HEK293 (cell line): ENCODE measurements around the gene IER2.

ENCODE experiments used
- BCL11A ChIP-seq: fragments of 450-650 bp; formaldehyde crosslinking; IDR thresholded peaks from 2 replicates; pipeline ENCODE4 v1.5.1; 2016; ENCODE audit warnings: low read depth, missing biosample characterization, missing genetic modification characterization
- CTCF ChIP-seq: fragments of 450-650 bp; formaldehyde crosslinking; IDR thresholded peaks from 2 replicates; pipeline ENCODE4 v1.5.1; 2016; ENCODE audit warnings: missing biosample characterization, missing genetic modification characterization
- GLIS2 ChIP-seq: fragments of 450-650 bp; formaldehyde crosslinking; IDR thresholded peaks from 2 replicates; pipeline ENCODE4 v1.5.1; 2016; ENCODE audit warnings: missing biosample characterization, missing genetic modification characterization
- KLF8 ChIP-seq: fragments of 450-650 bp; formaldehyde crosslinking; IDR thresholded peaks from 2 replicates; pipeline ENCODE4 v1.5.1; 2016; ENCODE audit warnings: missing biosample characterization, missing genetic modification characterization
- MZF1 ChIP-seq: fragments of 450-650 bp; formaldehyde crosslinking; IDR thresholded peaks from 2 replicates; pipeline ENCODE4 v1.5.1; 2017; ENCODE audit warnings: missing biosample characterization, missing genetic modification characterization, borderline replicate concordance
- OVOL3 ChIP-seq: fragments of 450-650 bp; formaldehyde crosslinking; IDR thresholded peaks from 2 replicates; pipeline ENCODE4 v1.5.1; 2016; ENCODE audit warnings: missing biosample characterization, missing genetic modification characterization
- PBX3 ChIP-seq: sonication (generic); formaldehyde crosslinking; IDR thresholded peaks from 2 replicates; pipeline ENCODE4 v1.8.1; 2022; ENCODE audit warnings: mild to moderate bottlenecking, moderate library complexity, missing genetic modification reagents
- SP3 ChIP-seq: fragments of 450-650 bp; formaldehyde crosslinking; IDR thresholded peaks from 2 replicates; pipeline ENCODE4 v1.5.1; 2016; ENCODE audit warnings: missing biosample characterization, missing genetic modification characterization
- TCF7L2 ChIP-seq: IDR thresholded peaks from 2 replicates; pipeline ENCODE4 v1.6.1; 2011; ENCODE audit warnings: low read depth, mild to moderate bottlenecking, inconsistent platforms, low read length, moderate library complexity, borderline replicate concordance
- ZBTB21 ChIP-seq: fragments of 450-650 bp; formaldehyde crosslinking; IDR thresholded peaks from 2 replicates; pipeline ENCODE4 v1.5.1; 2017; ENCODE audit warnings: missing biosample characterization, missing genetic modification characterization
- ZBTB48 ChIP-seq: fragments of 450-650 bp; formaldehyde crosslinking; IDR thresholded peaks from 2 replicates; pipeline ENCODE4 v1.5.1; 2016; ENCODE audit warnings: missing biosample characterization, missing genetic modification characterization
- ZFP69B ChIP-seq: fragments of 450-650 bp; formaldehyde crosslinking; IDR thresholded peaks from 2 replicates; pipeline ENCODE4 v1.5.1; 2016; ENCODE audit warnings: missing biosample characterization, missing genetic modification characterization
- ZNF140 ChIP-seq: fragments of 450-650 bp; formaldehyde crosslinking; IDR thresholded peaks from 2 replicates; pipeline ENCODE4 v1.5.1; 2016; ENCODE audit warnings: missing biosample characterization, missing genetic modification characterization
- ZNF2 ChIP-seq: fragments of 450-650 bp; formaldehyde crosslinking; IDR thresholded peaks from 2 replicates; pipeline ENCODE4 v1.5.1; 2016; ENCODE audit warnings: missing biosample characterization, missing genetic modification characterization
- ZNF223 ChIP-seq: fragments of 450-650 bp; formaldehyde crosslinking; IDR thresholded peaks from 2 replicates; pipeline ENCODE4 v1.5.1; 2016; ENCODE audit warnings: missing biosample characterization, missing genetic modification characterization
- ZNF366 ChIP-seq: fragments of 450-650 bp; formaldehyde crosslinking; conservative IDR thresholded peaks from 2 replicates; pipeline ENCODE4 v1.5.1; 2016; ENCODE audit warnings: missing biosample characterization, missing genetic modification characterization
- ZNF433 ChIP-seq: fragments of 450-650 bp; formaldehyde crosslinking; IDR thresholded peaks from 2 replicates; pipeline ENCODE4 v1.5.1; 2016; ENCODE audit warnings: missing biosample characterization, missing genetic modification characterization, low read depth
- ZNF544 ChIP-seq: fragments of 450-650 bp; formaldehyde crosslinking; IDR thresholded peaks from 2 replicates; pipeline ENCODE4 v1.5.0; 2017; ENCODE audit warnings: missing biosample characterization, missing genetic modification characterization
- ZNF555 ChIP-seq: fragments of 450-650 bp; formaldehyde crosslinking; conservative IDR thresholded peaks from 2 replicates; pipeline ENCODE4 v1.5.1; 2017; ENCODE audit warnings: missing biosample characterization, mild to moderate bottlenecking, missing genetic modification characterization, inconsistent platforms
- ZNF629 ChIP-seq: fragments of 450-650 bp; formaldehyde crosslinking; IDR thresholded peaks from 2 replicates; pipeline ENCODE4 v1.5.1; 2017; ENCODE audit warnings: missing biosample characterization, missing genetic modification characterization
- ZNF76 ChIP-seq: fragments of 450-650 bp; formaldehyde crosslinking; IDR thresholded peaks from 2 replicates; pipeline ENCODE4; 2016; ENCODE audit warnings: low read depth, missing biosample characterization, missing genetic modification characterization, borderline replicate concordance
- ZNF776 ChIP-seq: fragments of 450-650 bp; formaldehyde crosslinking; IDR thresholded peaks from 2 replicates; pipeline ENCODE4 v1.5.0; 2017; ENCODE audit warnings: missing biosample characterization, missing genetic modification characterization, borderline replicate concordance
- ZNF785 ChIP-seq: fragments of 450-650 bp; formaldehyde crosslinking; IDR thresholded peaks from 2 replicates; pipeline ENCODE4 v1.5.1; 2016; ENCODE audit warnings: missing biosample characterization, missing genetic modification characterization
- ZSCAN23 ChIP-seq: fragments of 450-650 bp; formaldehyde crosslinking; IDR thresholded peaks from 2 replicates; pipeline ENCODE4 v1.5.1; 2016; ENCODE audit warnings: missing biosample characterization, missing genetic modification characterization
- ZXDB ChIP-seq: fragments of 450-650 bp; formaldehyde crosslinking; IDR thresholded peaks from 2 replicates; pipeline ENCODE4 v1.5.1; 2016; ENCODE audit warnings: missing biosample characterization, missing genetic modification characterization
- TF ChIP-seq, protein P1 (sequence below): fragments of 450-650 bp; formaldehyde crosslinking; IDR thresholded peaks from 2 replicates; pipeline ENCODE4 v1.5.1; 2016; ENCODE audit warnings: missing biosample characterization, missing genetic modification characterization
- TF ChIP-seq, protein P2 (sequence below): IDR thresholded peaks from 2 replicates; pipeline ENCODE4 v1.6.1; 2011; ENCODE audit warnings: mild to moderate bottlenecking, low read depth, low read length, borderline replicate concordance
- TF ChIP-seq, protein P3 (sequence below): fragments of 450-650 bp; formaldehyde crosslinking; IDR thresholded peaks from 2 replicates; pipeline ENCODE4 v1.5.1; 2016; ENCODE audit warnings: missing biosample characterization, missing genetic modification characterization
- TF ChIP-seq, protein P4 (sequence below): fragments of 450-650 bp; formaldehyde crosslinking; IDR thresholded peaks from 2 replicates; pipeline ENCODE4 v1.5.1; 2016; ENCODE audit warnings: missing biosample characterization, missing genetic modification characterization

Gene IER2

GRCh38 chr19:13151605-13152355 lies 1.6 kb downstream of the IER2 start (continued):
- TF ChIP-seq, protein P1, sequence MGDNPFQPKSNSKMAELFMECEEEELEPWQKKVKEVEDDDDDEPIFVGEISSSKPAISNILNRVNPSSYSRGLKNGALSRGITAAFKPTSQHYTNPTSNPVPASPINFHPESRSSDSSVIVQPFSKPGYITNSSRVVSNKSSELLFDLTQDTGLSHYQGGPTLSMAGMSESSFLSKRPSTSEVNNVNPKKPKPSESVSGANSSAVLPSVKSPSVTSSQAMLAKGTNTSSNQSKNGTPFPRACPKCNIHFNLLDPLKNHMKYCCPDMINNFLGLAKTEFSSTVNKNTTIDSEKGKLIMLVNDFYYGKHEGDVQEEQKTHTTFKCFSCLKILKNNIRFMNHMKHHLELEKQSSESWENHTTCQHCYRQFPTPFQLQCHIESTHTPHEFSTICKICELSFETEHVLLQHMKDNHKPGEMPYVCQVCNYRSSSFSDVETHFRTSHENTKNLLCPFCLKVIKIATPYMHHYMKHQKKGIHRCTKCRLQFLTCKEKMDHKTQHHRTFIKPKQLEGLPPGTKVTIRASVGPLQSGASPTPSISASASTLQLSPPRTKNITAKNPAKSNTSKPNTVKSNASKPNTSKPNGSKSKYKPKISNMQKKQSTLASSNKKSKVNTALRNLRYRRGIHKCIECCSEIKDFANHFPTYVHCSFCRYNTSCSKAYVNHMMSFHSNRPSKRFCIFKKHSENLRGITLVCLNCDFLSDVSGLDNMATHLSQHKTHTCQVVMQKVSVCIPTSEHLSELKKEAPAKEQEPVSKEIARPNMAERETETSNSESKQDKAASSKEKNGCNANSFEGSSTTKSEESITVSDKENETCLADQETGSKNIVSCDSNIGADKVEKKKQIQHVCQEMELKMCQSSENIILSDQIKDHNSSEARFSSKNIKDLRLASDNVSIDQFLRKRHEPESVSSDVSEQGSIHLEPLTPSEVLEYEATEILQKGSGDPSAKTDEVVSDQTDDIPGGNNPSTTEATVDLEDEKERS, result no peak
- TF ChIP-seq ZNF76, result no peak
- 0 out of 2 replicates have a peak, but pooled peaks have one; percentile 64 for TF ChIP-seq ZSCAN23 (tag by site-specific recombination)
- peak; percentile 26; the same call in 1 of the 2 replicates for TF ChIP-seq CTCF (tag by site-specific recombination)
- no peak for TF ChIP-seq ZNF544
- no peak for TF ChIP-seq ZNF140 (tag by site-specific recombination)
- no peak for TF ChIP-seq BCL11A (tag by site-specific recombination)
- peak; percentile 93 for TF ChIP-seq ZXDB (tag by site-specific recombination)
- no peak for TF ChIP-seq ZNF223 (tag by site-specific recombination)
- TF ChIP-seq MZF1 (tag by site-specific recombination), result 0 out of 2 replicates have a peak, but pooled peaks have one; percentile 14
- no peak for TF ChIP-seq TCF7L2
- peak; percentile 0; the same call in 1 of the 2 replicates for TF ChIP-seq GLIS2 (tag by site-specific recombination)
- no peak for TF ChIP-seq OVOL3 (tag by site-specific recombination)
- TF ChIP-seq ZNF366, result peak; percentile 87
- no peak for TF ChIP-seq ZNF433 (tag by site-specific recombination)
- TF ChIP-seq KLF8 (tag by site-specific recombination), result peak; percentile 92
- TF ChIP-seq SP3 (tag by site-specific recombination), result peak; percentile 92
- TF ChIP-seq, protein P2, sequence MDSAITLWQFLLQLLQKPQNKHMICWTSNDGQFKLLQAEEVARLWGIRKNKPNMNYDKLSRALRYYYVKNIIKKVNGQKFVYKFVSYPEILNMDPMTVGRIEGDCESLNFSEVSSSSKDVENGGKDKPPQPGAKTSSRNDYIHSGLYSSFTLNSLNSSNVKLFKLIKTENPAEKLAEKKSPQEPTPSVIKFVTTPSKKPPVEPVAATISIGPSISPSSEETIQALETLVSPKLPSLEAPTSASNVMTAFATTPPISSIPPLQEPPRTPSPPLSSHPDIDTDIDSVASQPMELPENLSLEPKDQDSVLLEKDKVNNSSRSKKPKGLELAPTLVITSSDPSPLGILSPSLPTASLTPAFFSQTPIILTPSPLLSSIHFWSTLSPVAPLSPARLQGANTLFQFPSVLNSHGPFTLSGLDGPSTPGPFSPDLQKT, result peak; percentile 98
- no peak for TF ChIP-seq ZNF776
- TF ChIP-seq, protein P3, sequence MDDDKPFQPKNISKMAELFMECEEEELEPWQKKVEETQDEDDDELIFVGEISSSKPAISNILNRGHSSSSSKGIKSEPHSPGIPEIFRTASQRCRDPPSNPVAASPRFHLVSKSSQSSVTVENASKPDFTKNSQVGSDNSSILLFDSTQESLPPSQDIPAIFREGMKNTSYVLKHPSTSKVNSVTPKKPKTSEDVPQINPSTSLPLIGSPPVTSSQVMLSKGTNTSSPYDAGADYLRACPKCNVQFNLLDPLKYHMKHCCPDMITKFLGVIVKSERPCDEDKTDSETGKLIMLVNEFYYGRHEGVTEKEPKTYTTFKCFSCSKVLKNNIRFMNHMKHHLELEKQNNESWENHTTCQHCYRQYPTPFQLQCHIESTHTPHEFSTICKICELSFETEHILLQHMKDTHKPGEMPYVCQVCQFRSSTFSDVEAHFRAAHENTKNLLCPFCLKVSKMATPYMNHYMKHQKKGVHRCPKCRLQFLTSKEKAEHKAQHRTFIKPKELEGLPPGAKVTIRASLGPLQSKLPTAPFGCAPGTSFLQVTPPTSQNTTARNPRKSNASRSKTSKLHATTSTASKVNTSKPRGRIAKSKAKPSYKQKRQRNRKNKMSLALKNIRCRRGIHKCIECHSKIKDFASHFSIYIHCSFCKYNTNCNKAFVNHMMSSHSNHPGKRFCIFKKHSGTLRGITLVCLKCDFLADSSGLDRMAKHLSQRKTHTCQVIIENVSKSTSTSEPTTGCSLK (tag by site-specific recombination), result no peak
- no peak; the same call in 1 of the 2 replicates for TF ChIP-seq ZBTB48
- TF ChIP-seq, protein P4, sequence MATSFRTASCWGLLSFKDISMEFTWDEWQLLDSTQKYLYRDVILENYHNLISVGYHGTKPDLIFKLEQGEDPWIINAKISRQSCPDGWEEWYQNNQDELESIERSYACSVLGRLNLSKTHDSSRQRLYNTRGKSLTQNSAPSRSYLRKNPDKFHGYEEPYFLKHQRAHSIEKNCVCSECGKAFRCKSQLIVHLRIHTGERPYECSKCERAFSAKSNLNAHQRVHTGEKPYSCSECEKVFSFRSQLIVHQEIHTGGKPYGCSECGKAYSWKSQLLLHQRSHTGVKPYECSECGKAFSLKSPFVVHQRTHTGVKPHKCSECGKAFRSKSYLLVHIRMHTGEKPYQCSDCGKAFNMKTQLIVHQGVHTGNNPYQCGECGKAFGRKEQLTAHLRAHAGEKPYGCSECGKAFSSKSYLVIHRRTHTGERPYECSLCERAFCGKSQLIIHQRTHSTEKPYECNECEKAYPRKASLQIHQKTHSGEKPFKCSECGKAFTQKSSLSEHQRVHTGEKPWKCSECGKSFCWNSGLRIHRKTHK (tag by site-specific recombination), result no peak
- TF ChIP-seq ZFP69B (tag by site-specific recombination), result peak; percentile 34; the same call in 1 of the 2 replicates
- no peak for TF ChIP-seq ZNF555 (tag by site-specific recombination)
- TF ChIP-seq ZNF785, result 0 out of 2 replicates have a peak, but pooled peaks have one; percentile 65
- TF ChIP-seq ZNF2 (tag by site-specific recombination), result no peak
- TF ChIP-seq ZNF629 (tag by site-specific recombination), result peak; percentile 98; the same call in 1 of the 2 replicates
- TF ChIP-seq PBX3 (CRISPR knock-in tag), result no peak
- TF ChIP-seq ZBTB21 (tag by site-specific recombination), result peak; percentile 88; the same call in 1 of the 2 replicates
